ENCODE data around the gene CRTC1.
A peak's percentile ranks its signal among the peaks of the same experiment; 100 is the strongest.

CRTC1 gene

GRCh38 chr19:18784786-18785120, 101.3 kb downstream of the CRTC1 start:
- DNase-seq (ENCODE audit: low spot score), result no peak

GRCh38 chr19:18785179-18786124, 102.0 kb downstream of the CRTC1 start:
- DNase-seq (ENCODE audit: low spot score), result no peak

- DNase-seq (ENCODE audit: low spot score), result no peak
Measured at GRCh38 chr19:18788529-18789421, 105.3 kb downstream of the CRTC1 start.

DNA sequence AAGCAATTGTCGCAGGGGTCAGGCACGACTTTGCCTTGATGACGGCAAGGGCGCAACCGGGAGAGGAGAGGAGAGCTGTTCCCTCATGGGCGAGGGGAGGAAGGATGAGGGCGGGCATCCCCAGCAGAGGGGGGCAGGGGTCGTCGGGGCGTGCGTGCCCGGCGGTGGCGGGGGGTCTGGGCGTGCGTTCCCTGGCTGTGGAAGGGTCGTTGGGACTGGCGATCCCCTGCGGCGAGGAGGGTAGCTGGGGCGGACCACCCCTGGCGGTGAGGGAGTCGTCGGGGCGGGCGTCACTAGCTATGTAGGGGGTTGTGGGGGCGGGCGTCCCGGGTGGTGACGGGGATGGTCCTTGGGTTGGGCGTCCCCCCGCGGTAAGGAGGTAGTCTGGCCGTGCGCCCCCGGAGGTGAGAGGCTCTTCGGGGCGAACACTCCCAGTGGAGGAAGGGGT, 106.0 kb downstream of the CRTC1 start:
- DNase-seq (ENCODE audit: low spot score), result no peak

GRCh38 chr19:18789883-18790565, 106.5 kb downstream of the CRTC1 start:
- no peak for DNase-seq (ENCODE audit: low spot score)

- DNase-seq (ENCODE audit: low spot score), result no peak
Measured at GRCh38 chr19:18790566-18791314, 107.3 kb downstream of the CRTC1 start, which contains the start of gene COMP. COMP (minus strand) TSS chr19:18791305; CDS start chr19:18791269, 36 bp downstream.

GRCh38 chr19:18791315-18791678, 107.8 kb downstream of the CRTC1 start:
- DNase-seq (ENCODE audit: low spot score), result no peak

DNA sequence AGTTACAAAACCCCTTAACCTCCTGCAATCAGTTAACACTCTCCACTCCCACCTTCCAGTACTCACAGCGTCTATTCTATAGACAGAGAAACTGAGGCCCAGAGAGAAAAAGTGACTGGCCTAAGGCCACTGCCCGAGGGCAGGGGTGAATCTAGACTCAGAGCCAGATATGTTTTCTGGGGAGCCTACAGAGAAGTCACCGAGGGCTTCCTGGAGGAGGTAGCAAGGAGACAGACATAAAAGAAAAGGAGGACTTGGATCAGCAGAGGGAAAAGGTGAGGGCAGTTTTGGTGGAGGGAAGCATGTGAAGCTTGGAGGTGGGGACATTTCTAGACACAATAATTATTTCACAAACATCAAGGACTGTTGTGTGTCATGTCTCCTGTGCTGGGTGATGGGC, 109.2 kb downstream of the CRTC1 start:
- DNase-seq (ENCODE audit: low spot score), result no peak

DNA sequence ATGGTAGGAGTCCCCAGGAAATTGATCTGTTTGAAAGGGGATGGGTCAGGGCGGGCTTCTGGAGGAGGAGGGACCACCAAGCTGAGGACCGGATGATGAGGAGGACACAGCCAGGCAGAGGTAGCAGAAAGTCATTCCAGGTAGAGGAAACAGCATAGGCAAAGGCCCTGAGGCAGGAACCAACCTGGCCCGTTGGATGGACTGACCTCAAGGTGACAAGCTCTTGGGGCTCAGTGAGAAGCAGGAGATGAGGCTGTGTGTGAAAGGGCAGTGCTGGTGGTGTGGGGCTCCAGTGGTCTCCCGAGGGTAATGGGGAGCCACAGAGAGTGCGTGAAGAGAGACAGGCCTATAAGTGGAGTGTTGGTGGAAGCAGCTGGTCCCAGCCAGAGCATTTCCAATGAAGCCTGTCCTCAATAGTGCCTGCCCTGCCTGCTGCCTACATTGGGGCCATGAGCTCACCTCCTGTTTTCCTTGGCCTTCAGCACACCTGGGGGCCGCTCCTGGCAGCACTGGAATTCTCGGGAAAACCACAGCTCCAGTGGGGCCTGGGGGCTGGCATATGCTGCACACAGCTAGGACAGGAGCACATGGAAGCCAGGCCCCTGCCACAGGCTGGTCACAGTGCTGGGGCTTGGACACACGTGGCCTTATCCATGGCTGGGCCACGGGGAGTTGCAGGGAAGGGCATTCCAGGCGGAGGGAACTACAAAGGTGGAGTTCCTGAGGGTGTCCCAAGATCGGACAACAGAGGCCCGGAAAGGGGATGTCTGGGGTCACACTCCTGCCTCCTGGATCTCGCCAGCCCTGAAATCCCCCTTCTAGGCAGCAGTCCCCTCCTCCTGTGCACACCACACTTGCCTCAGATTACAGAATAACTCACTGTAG, 109.9 kb downstream of the CRTC1 start:
- DNase-seq (ENCODE audit: low spot score), result no peak

DNA sequence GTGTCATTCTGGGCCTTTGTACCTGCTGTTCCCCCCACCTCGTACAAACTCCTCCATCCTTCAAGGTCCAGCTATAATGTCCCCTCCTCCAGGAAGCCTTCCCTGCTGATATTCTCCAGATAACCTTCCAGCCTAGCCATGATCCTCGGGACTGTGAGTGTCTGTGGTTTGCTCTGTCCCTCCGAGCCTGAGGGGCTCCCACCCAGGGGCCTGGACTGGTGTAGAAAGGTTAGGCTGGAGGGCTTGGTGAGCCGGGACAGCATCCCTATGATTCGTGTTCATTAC, 110.5 kb downstream of the CRTC1 start:
- DNase-seq (ENCODE audit: low spot score), result no peak

- no peak for DNase-seq (ENCODE audit: low spot score)
Measured at GRCh38 chr19:18794692-18795091, 111.2 kb downstream of the CRTC1 start.

GRCh38 chr19:18795540-18795939, 112.1 kb downstream of the CRTC1 start:
- DNase-seq (ENCODE audit: low spot score), result peak; percentile 29

DNA sequence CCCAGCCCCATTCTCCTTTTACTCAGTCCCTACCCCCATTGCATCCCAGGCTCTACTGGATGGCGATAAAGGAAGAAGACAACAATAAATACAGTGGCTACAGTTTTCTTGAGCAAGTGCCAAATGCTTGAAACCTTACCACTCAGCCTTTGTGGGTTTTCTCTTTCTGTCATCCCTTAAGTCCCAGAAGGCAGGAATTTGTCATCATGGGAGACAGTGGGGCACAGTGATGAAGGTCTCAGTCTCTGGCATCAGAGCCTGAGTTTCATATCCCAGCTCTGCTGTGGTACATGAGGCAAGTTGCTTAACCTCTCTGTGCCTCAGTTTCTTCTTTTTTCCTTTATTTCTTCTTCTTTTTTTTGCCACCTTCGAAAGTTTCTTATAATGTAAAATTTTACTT, 112.8 kb downstream of the CRTC1 start:
- no peak for DNase-seq (ENCODE audit: low spot score)

- DNase-seq (ENCODE audit: low spot score), result no peak
Measured at GRCh38 chr19:18798384-18799352, 115.2 kb downstream of the CRTC1 start.

DNA sequence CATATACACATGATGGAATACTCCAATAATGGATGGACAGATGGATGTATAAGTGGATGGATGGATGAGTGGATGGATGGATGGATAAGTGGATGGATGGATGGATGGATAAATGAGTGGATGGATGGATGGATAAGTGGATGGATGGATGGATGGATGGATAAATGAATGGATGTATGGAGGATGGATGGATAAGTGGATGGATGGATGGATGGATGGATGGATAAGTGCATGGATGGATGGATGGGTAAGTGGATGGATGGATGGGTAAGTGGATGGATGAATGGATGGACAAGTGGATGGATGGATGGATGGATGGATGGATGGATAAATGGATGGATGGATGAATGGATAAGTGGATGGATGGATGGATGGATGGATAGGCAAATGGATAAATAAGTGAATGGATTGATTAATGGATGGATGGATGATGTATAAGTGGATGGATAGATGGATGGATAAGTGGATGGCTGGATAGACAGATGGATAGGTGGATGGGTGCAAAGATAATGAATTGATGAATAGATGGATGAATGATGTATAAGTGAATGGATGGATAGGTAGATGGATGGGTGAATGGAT, 116.0 kb downstream of the CRTC1 start:
- no peak for DNase-seq (ENCODE audit: low spot score)

DNA sequence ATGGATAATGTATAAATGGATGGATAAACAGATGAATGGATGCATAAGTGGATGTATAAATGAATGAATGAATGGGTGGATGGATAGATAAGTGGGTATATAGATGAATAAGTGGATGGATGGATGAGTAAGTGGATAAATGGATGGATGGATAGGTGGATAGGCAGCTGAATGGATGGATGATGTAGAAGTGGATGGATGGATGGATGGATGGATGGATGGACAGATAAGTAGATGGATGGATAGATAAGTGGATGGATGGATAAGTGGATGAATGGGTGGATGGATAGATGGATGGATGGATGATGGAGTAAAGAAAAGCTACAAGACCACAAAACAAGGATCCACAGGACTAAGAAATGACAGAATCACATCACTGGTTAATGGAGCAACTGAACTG, 116.6 kb downstream of the CRTC1 start:
- no peak for DNase-seq (ENCODE audit: low spot score)

- no peak for DNase-seq (ENCODE audit: low spot score)
Measured at GRCh38 chr19:18800636-18801035, 117.2 kb downstream of the CRTC1 start.

- no peak for DNase-seq (ENCODE audit: low spot score)
Measured at GRCh38 chr19:18802354-18802753, 118.9 kb downstream of the CRTC1 start.

- DNase-seq (ENCODE audit: low spot score), result no peak
Measured at GRCh38 chr19:18803550-18804138, 120.2 kb downstream of the CRTC1 start.

All from globus pallidus (tissue), 1 donor.